A673 (cell line): ENCODE data around the gene NSD2.
"Not testable (repeated sequence)": the region's sequence is repeated elsewhere in the genome, so short reads cannot be mapped to it uniquely, and the experiment has no call there.

Experiments
- CTCF ChIP-seq: fragments of 300-800, 200-600 bp; sonication (generic); conservative IDR thresholded peaks from 2 replicates; pipeline ENCODE4 v1.5.1; 2017; ENCODE audit warnings: low read depth, mild to moderate bottlenecking, antibody characterized with exemption, low read length, moderate library complexity, mixed read lengths
- EZH2 ChIP-seq: fragments of 200-600 bp; sonication (generic); IDR thresholded peaks from 2 replicates; pipeline ENCODE4 v1.6.1; 2017; ENCODE audit warnings: borderline replicate concordance, low read depth, mild to moderate bottlenecking, mixed read lengths, antibody characterized with exemption, low read length; ENCODE audit not compliant: poor library complexity, severe bottlenecking

DNA sequence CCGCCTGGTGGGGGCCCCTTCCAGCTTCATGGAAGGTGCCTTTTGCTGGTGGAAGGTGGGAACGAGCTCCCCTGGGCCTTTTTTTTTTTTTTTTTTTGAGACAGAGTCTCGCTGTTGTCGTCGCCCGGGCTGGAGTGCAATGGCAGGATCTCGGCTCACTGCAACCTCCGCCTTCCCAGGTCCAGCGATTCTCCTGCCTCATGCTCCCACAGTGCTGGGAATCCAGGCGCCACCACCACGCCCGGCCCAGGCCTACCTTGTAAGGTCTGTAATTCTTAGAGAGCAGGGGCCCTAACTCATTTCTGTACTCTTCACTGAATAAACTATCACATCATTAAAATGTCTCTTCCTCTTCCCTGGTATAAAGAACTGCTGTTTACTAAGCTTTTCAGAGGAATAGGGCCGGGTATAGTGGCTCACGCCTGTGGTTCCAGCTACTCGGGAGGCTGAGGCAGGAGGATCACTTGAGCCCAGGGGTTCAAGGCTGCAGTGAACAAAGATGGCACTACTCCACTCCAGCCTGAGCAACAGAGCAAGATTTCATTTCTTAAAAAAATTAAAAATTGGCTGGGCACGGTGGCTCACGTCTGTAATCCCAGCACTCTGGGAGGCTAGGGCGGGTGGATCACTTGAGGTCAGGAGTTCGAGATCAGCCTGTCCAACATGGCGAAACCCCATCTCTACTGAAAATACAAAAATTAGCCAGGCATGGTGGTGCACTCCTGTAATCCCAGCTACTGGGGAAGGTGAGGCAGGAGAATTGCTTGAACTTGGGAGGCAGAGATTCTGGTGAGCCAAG is 122.7 kb downstream of the NSD2 start:
- not testable (repeated sequence) for TF ChIP-seq CTCF, EZH2
